GM19463 (cell line): ENCODE measurements around the gene SH3PXD2A.

Experiments used
- ATAC-seq: cut with Tn5 transposase; IDR thresholded peaks from one replicate; pipeline ENCODE4 v1.9.1; 2021; ENCODE audit warnings: mild to moderate bottlenecking, moderate library complexity; ENCODE audit not compliant: unreplicated experiment

SH3PXD2A gene

GRCh38 chr10:103572347-103573204 is 282.8 kb downstream of the SH3PXD2A start:
- ATAC-seq = no peak

- no peak for ATAC-seq
Observed at GRCh38 chr10:103571656-103571975, 283.8 kb downstream of the SH3PXD2A start.

DNA sequence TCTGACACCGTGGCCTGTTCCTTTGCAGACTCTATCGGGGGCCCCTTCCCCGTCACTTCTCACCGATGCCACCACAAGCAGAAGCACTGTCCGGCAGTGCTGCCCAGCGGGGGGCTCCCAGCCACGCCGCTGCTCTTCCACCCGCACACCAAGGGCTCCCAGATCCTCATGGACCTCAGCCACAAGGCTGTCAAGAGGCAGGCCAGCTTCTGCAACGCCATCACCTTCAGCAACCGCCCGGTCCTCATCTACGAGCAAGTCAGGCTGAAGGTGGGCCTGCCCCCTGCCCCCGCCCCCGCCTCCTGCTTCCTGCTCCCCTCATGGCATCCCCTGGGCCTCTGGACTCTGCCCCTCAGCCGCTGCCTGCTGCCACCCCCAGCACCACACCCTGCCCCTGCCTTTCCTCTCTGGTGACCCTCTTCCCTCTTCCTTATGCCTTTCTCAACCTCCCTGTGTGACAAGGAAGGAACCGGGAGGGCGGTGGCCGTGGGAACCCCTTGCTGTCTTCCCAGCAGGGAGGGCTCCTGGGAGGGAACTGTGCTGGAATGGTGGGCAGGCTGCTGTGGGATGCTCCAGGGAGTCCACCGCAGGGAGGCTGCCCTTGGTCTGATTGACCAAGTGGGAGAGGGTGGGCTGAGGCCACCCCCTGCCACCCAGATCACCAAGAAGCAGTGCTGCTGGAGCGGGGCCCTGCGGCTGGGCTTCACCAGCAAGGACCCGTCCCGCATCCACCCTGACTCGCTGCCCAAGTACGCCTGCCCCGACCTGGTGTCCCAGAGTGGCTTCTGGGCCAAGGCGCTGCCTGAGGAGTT is 284.3 kb downstream of the SH3PXD2A start:
- ATAC-seq = no peak

DNA sequence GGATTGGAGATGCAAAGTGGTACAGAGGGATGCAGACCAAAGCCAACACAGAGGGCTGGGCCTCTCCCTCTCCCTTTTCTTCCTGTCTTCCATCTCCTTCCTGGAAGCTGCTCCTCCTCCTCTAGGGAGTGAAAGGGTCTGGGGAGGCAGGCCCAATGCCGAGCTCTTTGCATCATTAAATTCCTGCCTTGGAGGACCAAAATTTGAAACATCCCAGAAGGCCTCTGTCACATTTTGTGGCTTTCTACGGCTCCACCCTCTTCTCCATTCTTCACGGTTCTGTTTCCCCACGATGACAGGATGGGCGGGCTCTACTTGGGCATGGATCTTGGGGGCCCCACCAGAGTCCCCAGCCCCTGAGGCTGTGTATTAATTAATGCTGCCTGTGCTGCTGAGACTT is 285.5 kb downstream of the SH3PXD2A start:
- no peak for ATAC-seq

DNA sequence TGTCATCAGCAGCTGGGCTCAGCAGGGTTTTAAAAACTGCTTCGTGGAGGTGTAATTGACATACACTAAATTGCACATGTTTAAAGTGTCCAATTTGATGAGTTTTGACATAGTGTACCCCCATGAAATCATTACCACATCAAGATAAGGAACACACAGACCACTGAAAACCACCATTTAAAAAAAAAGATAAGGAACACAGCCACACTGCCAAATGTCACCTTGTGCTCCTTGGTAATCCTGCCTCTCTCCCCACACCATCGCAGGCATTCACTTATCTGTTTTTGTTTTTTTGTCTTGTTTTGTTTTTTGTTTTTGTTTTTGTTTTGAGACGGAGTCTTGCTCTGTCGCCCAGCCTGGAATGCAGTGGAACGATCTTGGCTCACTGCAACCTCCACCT is 286.9 kb downstream of the SH3PXD2A start:
- no peak for ATAC-seq

DNA sequence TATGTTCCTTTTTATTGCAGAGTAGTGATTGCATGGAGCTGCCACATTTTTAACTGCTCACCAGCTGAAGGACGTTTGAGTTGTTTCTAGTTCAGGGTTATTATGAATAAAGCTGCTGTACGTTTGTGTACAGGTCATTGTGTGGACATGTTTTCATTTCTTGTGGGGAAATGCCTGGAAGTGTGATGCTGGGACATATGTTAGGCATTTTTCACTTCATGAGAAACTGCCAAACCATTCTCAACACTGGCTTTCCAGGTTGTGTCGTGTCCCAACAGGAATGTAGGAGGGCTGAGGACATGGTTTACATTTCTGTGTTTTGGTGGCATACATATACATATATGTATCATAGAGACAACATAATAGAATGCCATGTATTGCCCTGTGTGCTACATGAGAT is 288.8 kb downstream of the SH3PXD2A start:
- no peak for ATAC-seq

GRCh38 chr10:103564776-103565520 is 290.4 kb downstream of the SH3PXD2A start:
- no peak for ATAC-seq

- ATAC-seq = no peak
Observed at GRCh38 chr10:103564116-103564501, 291.3 kb downstream of the SH3PXD2A start.

DNA sequence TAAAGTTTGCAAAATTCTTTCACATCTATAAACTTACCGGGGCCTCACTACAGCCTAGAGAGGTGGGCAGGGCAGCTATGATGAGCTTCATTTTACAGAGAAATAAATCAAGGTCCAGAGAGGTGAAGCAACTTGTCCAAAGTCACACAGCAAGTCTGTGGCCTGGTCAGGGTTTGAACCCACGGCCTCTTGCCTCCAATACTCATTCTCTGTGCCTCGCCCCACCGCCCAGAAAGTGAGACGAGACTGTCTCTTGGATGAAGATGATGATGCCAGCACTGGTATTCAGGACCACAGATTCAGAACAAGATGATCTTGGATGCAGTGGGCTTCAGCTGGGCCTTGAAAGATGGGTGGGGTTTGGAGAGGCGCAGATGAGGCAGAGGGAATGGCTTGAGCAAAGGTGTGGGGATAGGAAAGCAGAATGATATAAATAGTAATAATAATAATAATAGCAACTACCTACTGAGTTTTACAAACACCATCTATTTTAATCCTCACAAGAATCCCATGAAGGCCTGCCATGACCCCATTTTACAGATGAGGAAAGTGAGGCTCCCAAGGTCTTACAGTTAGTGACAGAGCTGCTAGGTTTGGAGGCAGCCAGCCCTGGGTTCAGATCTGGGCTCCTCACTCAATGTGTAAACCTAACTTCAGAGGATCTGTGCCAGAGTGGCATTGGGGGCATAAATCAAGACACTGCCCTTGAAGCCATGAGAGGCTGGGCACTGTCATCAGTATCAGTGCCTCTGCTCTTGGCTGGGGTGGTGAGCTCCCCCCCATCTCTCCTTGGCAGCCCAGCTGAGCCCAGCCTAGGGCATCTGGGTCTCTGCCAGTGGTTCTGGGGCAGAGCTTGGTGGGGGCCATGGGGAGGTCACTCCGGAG is 291.9 kb downstream of the SH3PXD2A start:
- no peak for ATAC-seq

DNA sequence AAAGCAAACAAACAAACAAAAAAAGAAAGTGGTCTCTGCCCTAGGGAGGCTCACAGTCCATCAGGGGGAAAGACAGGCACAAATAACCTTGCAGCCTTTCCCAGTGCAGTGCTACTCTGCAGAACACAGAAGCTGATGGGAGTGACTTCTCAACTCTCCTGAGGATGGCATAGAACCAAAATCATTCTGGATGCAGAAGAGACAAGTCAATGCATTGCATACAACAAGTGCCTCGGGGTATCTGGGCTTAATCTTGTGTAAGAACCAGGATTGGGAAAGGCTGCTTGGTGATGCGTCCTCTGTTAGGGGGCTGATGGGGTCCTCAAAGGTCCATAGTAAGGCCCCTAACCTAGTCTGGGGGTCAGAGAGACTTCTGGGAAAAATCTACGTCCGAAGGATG is 293.0 kb downstream of the SH3PXD2A start:
- no peak for ATAC-seq

DNA sequence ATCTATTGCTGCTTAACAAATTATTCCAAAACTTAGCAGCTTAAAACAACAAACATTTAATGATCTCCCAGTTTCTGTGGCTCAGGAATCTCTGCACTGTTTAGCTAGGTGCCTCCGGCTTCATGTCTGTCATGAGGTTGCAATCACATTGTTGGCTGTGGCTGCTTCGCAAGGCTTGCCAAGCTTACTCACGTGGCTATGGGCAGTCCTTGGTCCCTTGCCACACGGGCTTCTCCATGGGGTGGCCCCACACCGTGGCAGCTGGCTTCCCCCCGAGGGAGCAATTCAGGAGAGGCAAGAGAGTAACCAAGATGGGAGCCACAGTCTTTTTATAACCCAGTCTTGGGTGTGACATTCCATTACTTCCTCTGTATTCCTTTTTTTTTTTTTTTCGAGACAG is 294.5 kb downstream of the SH3PXD2A start:
- ATAC-seq = no peak

- no peak for ATAC-seq
Observed at GRCh38 chr10:103559776-103560175, 295.6 kb downstream of the SH3PXD2A start.

- no peak for ATAC-seq
Observed at GRCh38 chr10:103558911-103559310, 296.5 kb downstream of the SH3PXD2A start.

GRCh38 chr10:103557455-103557854 is 297.9 kb downstream of the SH3PXD2A start:
- no peak for ATAC-seq

- ATAC-seq = no peak
Observed at GRCh38 chr10:103556383-103557007, 298.9 kb downstream of the SH3PXD2A start.

GRCh38 chr10:103555712-103556111 is 299.7 kb downstream of the SH3PXD2A start:
- no peak for ATAC-seq

- ATAC-seq = no peak
Observed at GRCh38 chr10:103555325-103555649, 300.1 kb downstream of the SH3PXD2A start.

- no peak for ATAC-seq
Observed at GRCh38 chr10:103554488-103555324, 300.7 kb downstream of the SH3PXD2A start.

- no peak for ATAC-seq
Observed at GRCh38 chr10:103553743-103554487, 301.5 kb downstream of the SH3PXD2A start.
